WTC11 (cell line): ENCODE data around the gene CKB. TPM values are rescaled to one million over a fixed set of nuclear protein-coding genes. Genes with fewer than 3 reads are reported as not detected.

Experiments used
- ERG ChIP-seq: fragments of 250-450 bp; sonication (Bioruptor Pico); IDR thresholded peaks from 2 replicates; pipeline ENCODE4 v1.8.0; 2021; ENCODE audit warnings: mild to moderate bottlenecking
- ESRRA ChIP-seq: sonication (generic); formaldehyde crosslinking; IDR thresholded peaks from 2 replicates; pipeline ENCODE4 v1.8.1; 2022; ENCODE audit warnings: mild to moderate bottlenecking, missing genetic modification reagents, borderline replicate concordance
- FOXP4 ChIP-seq: sonication (generic); formaldehyde crosslinking; IDR thresholded peaks from 2 replicates; pipeline ENCODE4 v1.8.0; 2022; ENCODE audit warnings: mild to moderate bottlenecking, missing genetic modification reagents
- IRF1 ChIP-seq: sonication (generic); formaldehyde crosslinking; IDR thresholded peaks from 2 replicates; pipeline ENCODE4 v1.8.0; 2023; ENCODE audit warnings: missing genetic modification reagents
- NFATC4 ChIP-seq: fragments of 250-450 bp; sonication (Bioruptor Pico); IDR thresholded peaks from 2 replicates; pipeline ENCODE4 v1.9.0; 2021; ENCODE audit warnings: mild to moderate bottlenecking
- NFE2L1 ChIP-seq: sonication (generic); formaldehyde crosslinking; IDR thresholded peaks from 2 replicates; pipeline ENCODE4 v1.8.1; 2023; ENCODE audit warnings: missing genetic modification reagents
- TCF7 ChIP-seq: sonication (generic); formaldehyde crosslinking; IDR thresholded peaks from 2 replicates; pipeline ENCODE4 v1.8.0; 2022; ENCODE audit warnings: mild to moderate bottlenecking, low read depth, missing genetic modification reagents, moderate library complexity
- TEAD1 ChIP-seq: sonication (generic); formaldehyde crosslinking; IDR thresholded peaks from 2 replicates; pipeline ENCODE4 v1.8.0; 2022; ENCODE audit warnings: mild to moderate bottlenecking, missing genetic modification reagents
- TEAD4 ChIP-seq: sonication (generic); formaldehyde crosslinking; IDR thresholded peaks from 2 replicates; pipeline ENCODE4 v1.8.0; 2022; ENCODE audit warnings: mild to moderate bottlenecking, missing genetic modification reagents
- ZBTB21 ChIP-seq: sonication (generic); formaldehyde crosslinking; IDR thresholded peaks from 2 replicates; pipeline ENCODE4 v1.8.1; 2023; ENCODE audit warnings: mild to moderate bottlenecking, missing genetic modification reagents, borderline replicate concordance
- ZNF232 ChIP-seq: sonication (generic); formaldehyde crosslinking; IDR thresholded peaks from 2 replicates; pipeline ENCODE4 v1.8.0; 2022; ENCODE audit warnings: mild to moderate bottlenecking, missing genetic modification reagents
- ZNF416 ChIP-seq: fragments of 250-450 bp; sonication (Bioruptor Pico); IDR thresholded peaks from 2 replicates; pipeline ENCODE4 v1.9.0; 2021; ENCODE audit warnings: mild to moderate bottlenecking, inconsistent platforms
- total RNA-seq: library from RNA; stranded (reverse); gene quantifications from 3 replicates; pipeline ENCODE4 v1.2.3, GENCODE V29; 2021
- TF ChIP-seq, protein P1 (sequence below): sonication (generic); formaldehyde crosslinking; IDR thresholded peaks from 2 replicates; pipeline ENCODE4 v1.8.0; 2022; ENCODE audit warnings: missing genetic modification reagents
- TF ChIP-seq, protein P2 (sequence below): sonication (generic); formaldehyde crosslinking; IDR thresholded peaks from 2 replicates; pipeline ENCODE4 v1.8.0; 2023; ENCODE audit warnings: mild to moderate bottlenecking, missing genetic modification reagents
- TF ChIP-seq, protein P3 (sequence below): sonication (generic); formaldehyde crosslinking; IDR thresholded peaks from 2 replicates; pipeline ENCODE4 v1.8.1; 2023; ENCODE audit warnings: mild to moderate bottlenecking, missing genetic modification reagents
- TF ChIP-seq, protein P4 (sequence below): fragments of 250-450 bp; sonication (Bioruptor Pico); IDR thresholded peaks from 2 replicates; pipeline ENCODE4 v2.1.2; 2022; ENCODE audit warnings: mild to moderate bottlenecking, moderate library complexity

The CKB gene
- total RNA-seq, 1 experiment from 2014 or later, result 555 TPM

DNA sequence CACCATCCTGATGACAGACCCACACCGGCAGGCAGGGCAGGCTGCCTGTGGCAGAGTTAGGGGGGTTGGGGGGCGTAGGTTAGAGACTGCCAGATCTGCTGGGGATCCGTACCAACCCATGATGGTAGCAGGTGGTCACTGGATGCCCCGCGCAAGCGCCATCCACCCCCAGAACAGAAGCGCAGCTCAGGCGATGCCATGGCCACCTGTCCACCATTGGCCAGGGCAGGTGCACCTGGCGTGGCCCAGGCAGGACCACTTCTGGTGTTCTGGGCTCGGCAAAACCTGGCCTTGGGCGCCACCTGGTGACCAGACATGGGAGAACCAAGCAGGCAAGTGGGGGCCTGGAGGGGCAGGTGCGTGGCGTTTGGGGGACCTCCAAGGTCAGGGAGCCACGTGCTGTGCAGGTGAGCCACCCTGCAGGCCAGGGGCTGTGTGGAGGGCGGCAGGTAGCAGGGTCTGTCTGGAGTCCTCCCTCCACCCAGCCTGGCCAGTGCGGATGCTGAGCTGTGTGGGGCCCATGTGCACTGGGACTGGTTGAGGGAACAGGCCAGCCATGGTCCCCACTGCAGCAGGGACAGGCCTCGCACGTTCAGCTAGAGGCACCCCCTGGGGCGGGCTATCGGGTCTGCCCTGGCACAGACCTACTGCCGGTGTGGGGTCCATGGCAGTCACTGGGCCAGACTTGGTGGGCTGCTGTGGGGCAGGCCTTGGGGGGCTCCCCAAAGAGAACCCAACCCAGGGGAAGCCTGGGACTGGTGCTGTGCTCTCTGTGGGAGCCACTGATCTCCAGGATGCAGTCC lies 24.2 kb upstream of the CKB start (continued):
- TF ChIP-seq, protein P1, sequence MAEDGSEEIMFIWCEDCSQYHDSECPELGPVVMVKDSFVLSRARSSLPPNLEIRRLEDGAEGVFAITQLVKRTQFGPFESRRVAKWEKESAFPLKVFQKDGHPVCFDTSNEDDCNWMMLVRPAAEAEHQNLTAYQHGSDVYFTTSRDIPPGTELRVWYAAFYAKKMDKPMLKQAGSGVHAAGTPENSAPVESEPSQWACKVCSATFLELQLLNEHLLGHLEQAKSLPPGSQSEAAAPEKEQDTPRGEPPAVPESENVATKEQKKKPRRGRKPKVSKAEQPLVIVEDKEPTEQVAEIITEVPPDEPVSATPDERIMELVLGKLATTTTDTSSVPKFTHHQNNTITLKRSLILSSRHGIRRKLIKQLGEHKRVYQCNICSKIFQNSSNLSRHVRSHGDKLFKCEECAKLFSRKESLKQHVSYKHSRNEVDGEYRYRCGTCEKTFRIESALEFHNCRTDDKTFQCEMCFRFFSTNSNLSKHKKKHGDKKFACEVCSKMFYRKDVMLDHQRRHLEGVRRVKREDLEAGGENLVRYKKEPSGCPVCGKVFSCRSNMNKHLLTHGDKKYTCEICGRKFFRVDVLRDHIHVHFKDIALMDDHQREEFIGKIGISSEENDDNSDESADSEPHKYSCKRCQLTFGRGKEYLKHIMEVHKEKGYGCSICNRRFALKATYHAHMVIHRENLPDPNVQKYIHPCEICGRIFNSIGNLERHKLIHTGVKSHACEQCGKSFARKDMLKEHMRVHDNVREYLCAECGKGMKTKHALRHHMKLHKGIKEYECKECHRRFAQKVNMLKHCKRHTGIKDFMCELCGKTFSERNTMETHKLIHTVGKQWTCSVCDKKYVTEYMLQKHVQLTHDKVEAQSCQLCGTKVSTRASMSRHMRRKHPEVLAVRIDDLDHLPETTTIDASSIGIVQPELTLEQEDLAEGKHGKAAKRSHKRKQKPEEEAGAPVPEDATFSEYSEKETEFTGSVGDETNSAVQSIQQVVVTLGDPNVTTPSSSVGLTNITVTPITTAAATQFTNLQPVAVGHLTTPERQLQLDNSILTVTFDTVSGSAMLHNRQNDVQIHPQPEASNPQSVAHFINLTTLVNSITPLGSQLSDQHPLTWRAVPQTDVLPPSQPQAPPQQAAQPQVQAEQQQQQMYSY (CRISPR knock-in tag), result no peak
- TF ChIP-seq, protein P2, sequence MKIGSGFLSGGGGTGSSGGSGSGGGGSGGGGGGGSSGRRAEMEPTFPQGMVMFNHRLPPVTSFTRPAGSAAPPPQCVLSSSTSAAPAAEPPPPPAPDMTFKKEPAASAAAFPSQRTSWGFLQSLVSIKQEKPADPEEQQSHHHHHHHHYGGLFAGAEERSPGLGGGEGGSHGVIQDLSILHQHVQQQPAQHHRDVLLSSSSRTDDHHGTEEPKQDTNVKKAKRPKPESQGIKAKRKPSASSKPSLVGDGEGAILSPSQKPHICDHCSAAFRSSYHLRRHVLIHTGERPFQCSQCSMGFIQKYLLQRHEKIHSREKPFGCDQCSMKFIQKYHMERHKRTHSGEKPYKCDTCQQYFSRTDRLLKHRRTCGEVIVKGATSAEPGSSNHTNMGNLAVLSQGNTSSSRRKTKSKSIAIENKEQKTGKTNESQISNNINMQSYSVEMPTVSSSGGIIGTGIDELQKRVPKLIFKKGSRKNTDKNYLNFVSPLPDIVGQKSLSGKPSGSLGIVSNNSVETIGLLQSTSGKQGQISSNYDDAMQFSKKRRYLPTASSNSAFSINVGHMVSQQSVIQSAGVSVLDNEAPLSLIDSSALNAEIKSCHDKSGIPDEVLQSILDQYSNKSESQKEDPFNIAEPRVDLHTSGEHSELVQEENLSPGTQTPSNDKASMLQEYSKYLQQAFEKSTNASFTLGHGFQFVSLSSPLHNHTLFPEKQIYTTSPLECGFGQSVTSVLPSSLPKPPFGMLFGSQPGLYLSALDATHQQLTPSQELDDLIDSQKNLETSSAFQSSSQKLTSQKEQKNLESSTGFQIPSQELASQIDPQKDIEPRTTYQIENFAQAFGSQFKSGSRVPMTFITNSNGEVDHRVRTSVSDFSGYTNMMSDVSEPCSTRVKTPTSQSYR, result no peak
- TF ChIP-seq TEAD4 (CRISPR knock-in tag), result no peak
- TF ChIP-seq, protein P3, sequence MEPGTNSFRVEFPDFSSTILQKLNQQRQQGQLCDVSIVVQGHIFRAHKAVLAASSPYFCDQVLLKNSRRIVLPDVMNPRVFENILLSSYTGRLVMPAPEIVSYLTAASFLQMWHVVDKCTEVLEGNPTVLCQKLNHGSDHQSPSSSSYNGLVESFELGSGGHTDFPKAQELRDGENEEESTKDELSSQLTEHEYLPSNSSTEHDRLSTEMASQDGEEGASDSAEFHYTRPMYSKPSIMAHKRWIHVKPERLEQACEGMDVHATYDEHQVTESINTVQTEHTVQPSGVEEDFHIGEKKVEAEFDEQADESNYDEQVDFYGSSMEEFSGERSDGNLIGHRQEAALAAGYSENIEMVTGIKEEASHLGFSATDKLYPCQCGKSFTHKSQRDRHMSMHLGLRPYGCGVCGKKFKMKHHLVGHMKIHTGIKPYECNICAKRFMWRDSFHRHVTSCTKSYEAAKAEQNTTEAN (CRISPR knock-in tag), result no peak
- TF ChIP-seq, protein P4, sequence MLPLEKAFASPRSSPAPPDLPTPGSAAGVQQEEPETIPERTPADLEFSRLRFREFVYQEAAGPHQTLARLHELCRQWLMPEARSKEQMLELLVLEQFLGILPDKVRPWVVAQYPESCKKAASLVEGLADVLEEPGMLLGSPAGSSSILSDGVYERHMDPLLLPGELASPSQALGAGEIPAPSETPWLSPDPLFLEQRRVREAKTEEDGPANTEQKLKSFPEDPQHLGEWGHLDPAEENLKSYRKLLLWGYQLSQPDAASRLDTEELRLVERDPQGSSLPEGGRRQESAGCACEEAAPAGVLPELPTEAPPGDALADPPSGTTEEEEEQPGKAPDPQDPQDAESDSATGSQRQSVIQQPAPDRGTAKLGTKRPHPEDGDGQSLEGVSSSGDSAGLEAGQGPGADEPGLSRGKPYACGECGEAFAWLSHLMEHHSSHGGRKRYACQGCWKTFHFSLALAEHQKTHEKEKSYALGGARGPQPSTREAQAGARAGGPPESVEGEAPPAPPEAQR, result no peak
- peak; percentile 63; the same call in 1 of the 2 replicates for TF ChIP-seq ZBTB21 (CRISPR knock-in tag)
- TF ChIP-seq FOXP4, result 0 out of 2 replicates have a peak, but pooled peaks have one; percentile 21
- TF ChIP-seq NFE2L1 (CRISPR knock-in tag), result no peak
- TF ChIP-seq ESRRA (CRISPR knock-in tag), result peak; percentile 56; the same call in 1 of the 2 replicates
- no peak for TF ChIP-seq TEAD1
- no peak for TF ChIP-seq IRF1
- TF ChIP-seq TCF7 (CRISPR knock-in tag), result no peak
- TF ChIP-seq ERG (CRISPR knock-in tag), result no peak
- no peak for TF ChIP-seq NFATC4
- no peak for TF ChIP-seq ZNF232 (CRISPR knock-in tag)
- TF ChIP-seq ZNF416 (CRISPR knock-in tag), result no peak
- TF ChIP-seq, all 79 proteins: peak for 7
